K562 (cell line): ENCODE data around the gene SLC49A4. TPM values are rescaled to one million over a fixed set of nuclear protein-coding genes. Genes with fewer than 3 reads are reported as not detected.

Experiments used
- ATAC-seq: fragments of 200-7000 bp; cut with Tn5 transposase; 3 replicates; pipeline ENCODE4 v1.9.1; 2020; ENCODE audit warnings: moderate library complexity
- BruUV-seq: library from RNA; stranded (reverse); fragments of 400-500 nt; replicated peaks from 2 replicates; lab custom pipeline; 2021; lab: Mats Ljungman, UMichigan
- CTCF ChIA-PET: fragments of 300-600 bp; formaldehyde crosslinking; extraction: SDS; loops from one replicate; lab custom pipeline; 2021; ENCODE audit warnings: low intra/inter-chr PET ratio; lab: Yijun Ruan, JAX
- POLR2A ChIA-PET: fragments of 300-600, 350-650 bp; sonication (Branson Sonifier 250); formaldehyde crosslinking; extraction: SDS; loops from one replicate; lab custom pipeline; 2021; ENCODE audit warnings: antibody characterized with exemption, inconsistent platforms; lab: Yijun Ruan, JAX
- DNase-seq, 4 experiments: peaks; one replicate each; pipeline versions ENCODE4 v3.0.0 to v3.0.0-alpha.2; 2011 to 2018; ENCODE audit warnings: low spot score in 3 of 4, mixed read lengths in 3 of 4; ENCODE audit errors: extremely low read depth in 1 of 4
- FAIRE-seq: peaks from 2 replicates; lab custom pipeline; 2011; peaks lifted over from hg19 to GRCh38; lab: Jason Lieb, UNC
- H2AFZ ChIP-seq: 2 replicates; pipeline ENCODE4 v1.6.0; 2011; ENCODE audit warnings: low read depth, low read length, control low read depth, inconsistent platforms
- H3K27ac ChIP-seq: fragments of 200-600 bp; 3 replicates; pipeline ENCODE4 v1.8.0; 2011; ENCODE audit warnings: low read depth, mild to moderate bottlenecking, control low read depth, inconsistent platforms, low read length, moderate library complexity, mixed read lengths; ENCODE audit errors: extremely low read depth
- H3K27me3 ChIP-seq, 2 experiments: fragments of 300-600 bp in 1 of 2; 2 replicates in 1 of 2; 3 replicates in 1 of 2; pipeline versions ENCODE4 v1.6.0 to v1.8.0; 2011; ENCODE audit warnings: inconsistent platforms in 2 of 2, low read length in 2 of 2, mild to moderate bottlenecking in 1 of 2, mixed read lengths in 1 of 2, moderate library complexity in 1 of 2; ENCODE audit not compliant: control insufficient read depth in 2 of 2, insufficient read depth in 2 of 2
- H3K36me3 ChIP-seq: fragments of 300-600 bp; 3 replicates; pipeline ENCODE4 v1.8.0; 2011; ENCODE audit warnings: mild to moderate bottlenecking, low read length, inconsistent platforms; ENCODE audit not compliant: control insufficient read depth, insufficient read depth
- H3K4me1 ChIP-seq, 2 experiments: fragments of 200-600 bp in 1 of 2; replicated peaks in 1 of 2; 2 replicates in 1 of 2; 3 replicates in 1 of 2; pipeline versions ENCODE4 v1.5.1 to v1.8.0; 2011; ENCODE audit warnings: inconsistent platforms in 2 of 2, low read length in 2 of 2, mild to moderate bottlenecking in 1 of 2, mixed read lengths in 1 of 2, moderate library complexity in 1 of 2; ENCODE audit not compliant: control insufficient read depth in 2 of 2, insufficient read depth in 2 of 2
- H3K4me2 ChIP-seq: 2 replicates; pipeline ENCODE4 v1.6.1; 2011; ENCODE audit warnings: low read length, control low read depth, inconsistent platforms, mixed read lengths; ENCODE audit not compliant: insufficient read depth
- H3K4me3 ChIP-seq: fragments of 200-600 bp; sonication (generic), shearing (Covaris generic); 2 replicates; pipeline ENCODE4 v1.5.1; 2016; ENCODE audit warnings: control low read depth, inconsistent platforms
- H3K79me2 ChIP-seq: fragments of 200-600 bp; 3 replicates; pipeline ENCODE4 v1.8.0; 2011; ENCODE audit warnings: low read length, inconsistent platforms; ENCODE audit not compliant: control insufficient read depth, insufficient read depth
- H3K9ac ChIP-seq, 2 experiments: 2 replicates each; pipeline versions ENCODE4 v1.6.0 to v1.6.1; 2011; ENCODE audit warnings: low read depth in 2 of 2, low read length in 2 of 2, control low read depth in 1 of 2, inconsistent platforms in 1 of 2, mild to moderate bottlenecking in 1 of 2, mixed read lengths in 1 of 2; ENCODE audit not compliant: insufficient read depth in 1 of 2
- H3K9me1 ChIP-seq: one replicate; pipeline ENCODE4 v1.6.0; 2011; ENCODE audit warnings: inconsistent platforms, mild to moderate bottlenecking, low read length, moderate library complexity; ENCODE audit not compliant: control insufficient read depth, insufficient read depth
- H3K9me3 ChIP-seq: replicated peaks from 2 replicates; pipeline ENCODE4 v1.5.1; 2011; ENCODE audit warnings: low read depth, low read length, inconsistent platforms; ENCODE audit not compliant: control insufficient read depth, insufficient read depth
- H4K20me1 ChIP-seq: replicated peaks from 2 replicates; pipeline ENCODE4 v1.6.1; 2011; ENCODE audit warnings: low read length, inconsistent platforms, mixed read lengths; ENCODE audit not compliant: control insufficient read depth, insufficient read depth
- CBFA2T2 ChIP-seq: fragments of 450-650 bp; conservative IDR thresholded peaks from 2 replicates; pipeline ENCODE4 v1.6.1; 2017; ENCODE audit warnings: mild to moderate bottlenecking
- E2F4 ChIP-seq: sonication (generic); formaldehyde crosslinking; IDR thresholded peaks from 2 replicates; pipeline ENCODE4 v1.8.0; 2022; ENCODE audit warnings: mild to moderate bottlenecking, low read depth, missing genetic modification reagents
- ELF2 ChIP-seq: fragments of 250-450 bp; sonication (Bioruptor Pico); IDR thresholded peaks from 2 replicates; pipeline ENCODE4 v1.5.0; 2021; ENCODE audit warnings: mild to moderate bottlenecking
- FOXJ3 ChIP-seq: sonication (generic); formaldehyde crosslinking; IDR thresholded peaks from 2 replicates; pipeline ENCODE4 v1.4.0; 2020; ENCODE audit warnings: mild to moderate bottlenecking, missing genetic modification reagents
- GTF2E2 ChIP-seq: fragments of 200-800 bp; sonication (Bioruptor generic); IDR thresholded peaks from 2 replicates; pipeline ENCODE4 v1.6.1; 2016; ENCODE audit warnings: missing genetic modification characterization, missing compliant biosample characterization
- HDGF ChIP-seq: fragments of 450-650 bp; IDR thresholded peaks from 2 replicates; pipeline ENCODE4 v1.6.1; 2016
- MBD1 ChIP-seq: fragments of 250-450 bp; sonication (Bioruptor Pico); IDR thresholded peaks from 2 replicates; pipeline ENCODE4 v1.8.0; 2022; ENCODE audit warnings: inconsistent platforms
- MEIS2 ChIP-seq: fragments of 450-650 bp; IDR thresholded peaks from 2 replicates; pipeline ENCODE4 v1.6.1; 2014; ENCODE audit warnings: mild to moderate bottlenecking; ENCODE audit not compliant: partially characterized antibody
- NFYB ChIP-seq: IDR thresholded peaks from 2 replicates; pipeline ENCODE4 v1.6.1; 2011; ENCODE audit warnings: mild to moderate bottlenecking, moderate library complexity; ENCODE audit not compliant: insufficient read length; ENCODE audit errors: extremely low read depth
- PHF21A ChIP-seq: fragments of 450-650 bp; IDR thresholded peaks from 2 replicates; pipeline ENCODE4 v1.6.1; 2017; ENCODE audit warnings: low read depth, borderline replicate concordance
- RAD51 ChIP-seq: fragments of 450-650 bp; IDR thresholded peaks from 2 replicates; pipeline ENCODE4 v1.7.1; 2016; ENCODE audit warnings: low read depth, mild to moderate bottlenecking, borderline replicate concordance
- STAT5B ChIP-seq: fragments of 250-450 bp; sonication (Bioruptor Pico); IDR thresholded peaks from 2 replicates; pipeline ENCODE4 v1.8.0; 2021; ENCODE audit warnings: mild to moderate bottlenecking, inconsistent platforms
- XRCC3 ChIP-seq: fragments of 450-650 bp; IDR thresholded peaks from 2 replicates; pipeline ENCODE4 v1.6.1; 2017; ENCODE audit warnings: mild to moderate bottlenecking, moderate library complexity
- ZBTB43 ChIP-seq: sonication (generic); formaldehyde crosslinking; IDR thresholded peaks from 2 replicates; pipeline ENCODE4 v1.8.0; 2023; ENCODE audit warnings: mild to moderate bottlenecking, missing genetic modification reagents
- ZBTB49 ChIP-seq: sonication (generic); formaldehyde crosslinking; IDR thresholded peaks from 2 replicates; pipeline ENCODE4 v1.8.0; 2022; ENCODE audit warnings: missing genetic modification reagents, mild to moderate bottlenecking, borderline replicate concordance
- ZFX ChIP-seq: sonication (generic); formaldehyde crosslinking; IDR thresholded peaks from 2 replicates; pipeline ENCODE4 v1.8.0; 2022; ENCODE audit warnings: mild to moderate bottlenecking, missing genetic modification reagents, moderate library complexity
- ZNF717 ChIP-seq: fragments of 250-450 bp; sonication (Bioruptor Pico); IDR thresholded peaks from 2 replicates; pipeline ENCODE4 v1.5.0; 2021
- WGBS: fragments of 100-300 bp; shearing (Covaris generic); methylation state at CpG from one replicate; pipeline ENCODE4 v1.1.6; 2016; ENCODE audit warnings: low coverage, mixed read lengths; ENCODE audit not compliant: insufficient coverage; ENCODE audit errors: missing lambda C conversion rate; 5-methylcytosine and 5-hydroxymethylcytosine counted together
- in situ Hi-C: fragments of 300-500 bp; cut with MboI; formaldehyde crosslinking; loops from 4 replicates; pipeline ENCODE4 v1.15.0; 2018; ENCODE audit warnings: inconsistent platforms, mixed read lengths
- intact Hi-C: fragments of 100-400 bp; cut with micrococcal nuclease; formaldehyde crosslinking; loops from 2 replicates; pipeline ENCODE4 v1.14.2; 2022
- polyA plus RNA-seq, 8 experiments: library from polyadenylated mRNA; depleted of rRNA in 4 of 8; stranded (reverse) in 5 of 8; unstranded in 3 of 8; fragments of >200 nt; fragmentation: Nextera tagmentation in 2 of 8; fragmentation: Illumina TruSeq in 1 of 8; extraction: Ambion mirVana in 2 of 8; extraction: Trizol in 1 of 8; gene quantifications; 2 replicates each; pipeline versions ENCODE4 v1.2.1 to v1.2.3, GENCODE V29; 2011 to 2014; ENCODE audit warnings: inconsistent platforms in 1 of 8, missing spikeins in 1 of 8
- total RNA-seq, 7 experiments: library from RNA; depleted of rRNA in 6 of 7; stranded (reverse); fragments of >200 nt in 6 of 7; fragmentation: Illumina TruSeq in 2 of 7; extraction: Trizol in 2 of 7; gene quantifications; 2 replicates each; pipeline versions ENCODE4 v1.2.1 to v1.2.3, GENCODE V29; 2011 to 2021; ENCODE audit warnings: low replicate concordance in 1 of 7

Gene SLC49A4
- total and polyA plus RNA-seq, 9 of the 15 experiments (the other 6 are each of a cell fraction or from before 2014, with no cell fraction given): 0.15 to 1.3 (median 0.83) TPM

GRCh38 chr3:122754929-122755328, 39.9 kb upstream of the SLC49A4 start (continued):
- TF ChIP-seq ZBTB49 (CRISPR knock-in tag): no peak

GRCh38 chr3:122755491-122755890, 39.4 kb upstream of the SLC49A4 start:
- H3K9me1 ChIP-seq: no peaks in the 10 kb centered on the region
- no peak for ATAC-seq
- TF ChIP-seq ELF2 (no peak), XRCC3 (no peak), CBFA2T2 (no peak), STAT5B (no peak), MEIS2 (no peak), FOXJ3 (no peak), RAD51 (no peak), E2F4 (CRISPR knock-in tag) (no peak), ZNF717 (CRISPR knock-in tag) (no peak), HDGF (no peak), NFYB (no peak), MBD1 (no peak), GTF2E2 (tag) (no peak), ZBTB43 (no peak), PHF21A (no peak), ZFX (CRISPR knock-in tag) (no peak)
- TF ChIP-seq, all 486 proteins: peak for 0
- Histone ChIP-seq H2AFZ (no peak overlapping the region), H3K27ac (no peak overlapping the region), H3K36me3 (peaks cover 13% of the 10 kb centered on the region), H3K9me3 (no peaks in the 10 kb centered on the region), H3K4me1 (no peaks in the 10 kb centered on the region), H3K79me2 (no peaks in the 10 kb centered on the region), H3K4me2 (no peak overlapping the region), H3K9ac (no peak overlapping the region), H3K27me3 (no peaks in the 10 kb centered on the region), H4K20me1 (no peaks in the 10 kb centered on the region), H3K4me3 (no peak overlapping the region)
- ChIA-PET POLR2A (interaction anchor here (1.2 kb wide), 1 partner anchor 12 kb away, joined by 4 read pairs; no protein-coding TSS in a partner anchor), CTCF (no interaction called here)
- intact Hi-C loops (loop anchor here (10.0 kb wide), 3 partner anchors 99 to 269 kb away; partner anchors contain the start of gene SEMA5B), in situ Hi-C loops (no loop called here)
- DNase-seq (no peak), FAIRE-seq (no peak)
- no TSS peak for BruUV-seq
- 83% methylated on average over 2 of the region's 2 CpGs for WGBS
